Activated B cell treated with CpG ODN at 0.5 μM for 24 hours (primary cell): Measurements from ENCODE around the gene OOSP4B. TPM values are rescaled to one million over a fixed set of nuclear protein-coding genes. Genes with fewer than 3 reads are reported as not detected.
"Not testable (repeated sequence)": the region's sequence is repeated elsewhere in the genome, so short reads cannot be mapped to it uniquely, and the experiment has no call there.

Experiments used
- ATAC-seq: fragments of 200-7000 bp; cut with Tn5 transposase; one replicate; pipeline ENCODE4 v1.10.0; 2021; ENCODE audit warnings: low read depth, mild to moderate bottlenecking, moderate library complexity
- CTCF ChIA-PET: fragments of 350-600 bp; sonication (Branson Sonifier 250); formaldehyde crosslinking; loops from one replicate; lab custom pipeline; 2021; ENCODE audit warnings: antibody characterized with exemption; lab: Charles Lee
- POLR2A ChIA-PET: fragments of 350-600 bp; sonication (Branson Sonifier 250); formaldehyde crosslinking; loops from one replicate; lab custom pipeline; 2021; ENCODE audit warnings: antibody characterized with exemption; lab: Charles Lee
- DNase-seq: peaks from one replicate; pipeline ENCODE4 v3.0.0; 2022
- H3K27ac Mint-ChIP-seq: one replicate; pipeline ENCODE4 v1.8.0; 2020; ENCODE audit warnings: mixed read lengths
- H3K27me3 Mint-ChIP-seq: one replicate; pipeline ENCODE4 v1.8.0; 2021; ENCODE audit warnings: mixed read lengths
- H3K36me3 Mint-ChIP-seq: one replicate; pipeline ENCODE4 v1.8.0; 2021; ENCODE audit warnings: low read depth, mixed read lengths
- H3K4me1 Mint-ChIP-seq: one replicate; pipeline ENCODE4 v1.8.0; 2021; ENCODE audit warnings: mixed read lengths
- H3K4me3 Mint-ChIP-seq: one replicate; pipeline ENCODE4 v1.8.0; 2020; ENCODE audit warnings: mild to moderate bottlenecking, mixed read lengths
- H3K9me3 Mint-ChIP-seq: one replicate; pipeline ENCODE4 v1.8.0; 2020; ENCODE audit warnings: mixed read lengths
- intact Hi-C: fragments of 100-400 bp; cut with micrococcal nuclease; formaldehyde crosslinking; loops from one replicate; pipeline ENCODE4 v1.15.1; 2024
- total RNA-seq: library from RNA; stranded (reverse); gene quantifications from 2 replicates; pipeline ENCODE4 v1.2.3, GENCODE V29; 2022
- TF ChIP-seq, protein P1 (sequence below): fragments of 200-600 bp; IDR thresholded peaks from one replicate; pipeline ENCODE4 v1.8.0; 2022; ENCODE audit warnings: antibody characterized with exemption, mild to moderate bottlenecking

OOSP4B gene
- total RNA-seq, 1 donor from 2014 or later: not detected

DNA sequence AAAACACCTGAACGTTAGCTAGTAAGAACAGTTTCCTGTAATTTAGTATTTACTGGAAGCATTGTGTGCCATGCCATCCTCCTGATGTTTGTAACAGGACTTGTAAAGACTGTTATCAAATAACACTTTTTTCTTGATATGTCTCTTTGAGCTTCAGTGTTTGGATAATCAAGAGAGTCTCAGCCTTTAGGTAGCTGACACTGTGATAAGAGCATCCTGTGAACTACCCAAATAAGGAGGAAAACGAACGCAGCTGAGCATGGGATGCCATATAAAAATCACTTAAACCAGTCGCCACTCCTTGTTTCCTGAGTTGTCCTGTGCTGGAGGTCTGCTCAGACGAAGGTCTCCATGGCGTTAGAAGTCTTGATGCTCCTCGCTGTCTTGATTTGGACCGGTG, 23.1 kb downstream of the OOSP4B start, which contains the start of gene OOSP2:
Gene OOSP2 (plus strand): TSS at position 301 of the 400 bp plus-strand sequence. CDS start 51 bp downstream, at position 352.
- ChIA-PET CTCF (no interaction called here), POLR2A (no interaction called here)
- no peaks in the 10 kb centered on the region for H3K4me1 Mint-ChIP-seq
- TF ChIP-seq, protein P1, sequence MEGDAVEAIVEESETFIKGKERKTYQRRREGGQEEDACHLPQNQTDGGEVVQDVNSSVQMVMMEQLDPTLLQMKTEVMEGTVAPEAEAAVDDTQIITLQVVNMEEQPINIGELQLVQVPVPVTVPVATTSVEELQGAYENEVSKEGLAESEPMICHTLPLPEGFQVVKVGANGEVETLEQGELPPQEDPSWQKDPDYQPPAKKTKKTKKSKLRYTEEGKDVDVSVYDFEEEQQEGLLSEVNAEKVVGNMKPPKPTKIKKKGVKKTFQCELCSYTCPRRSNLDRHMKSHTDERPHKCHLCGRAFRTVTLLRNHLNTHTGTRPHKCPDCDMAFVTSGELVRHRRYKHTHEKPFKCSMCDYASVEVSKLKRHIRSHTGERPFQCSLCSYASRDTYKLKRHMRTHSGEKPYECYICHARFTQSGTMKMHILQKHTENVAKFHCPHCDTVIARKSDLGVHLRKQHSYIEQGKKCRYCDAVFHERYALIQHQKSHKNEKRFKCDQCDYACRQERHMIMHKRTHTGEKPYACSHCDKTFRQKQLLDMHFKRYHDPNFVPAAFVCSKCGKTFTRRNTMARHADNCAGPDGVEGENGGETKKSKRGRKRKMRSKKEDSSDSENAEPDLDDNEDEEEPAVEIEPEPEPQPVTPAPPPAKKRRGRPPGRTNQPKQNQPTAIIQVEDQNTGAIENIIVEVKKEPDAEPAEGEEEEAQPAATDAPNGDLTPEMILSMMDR: no peak
- no peak within 1 kb of the TSS for H3K4me3 Mint-ChIP-seq
- peaks cover 2% of the 10 kb centered on the region for H3K27me3 Mint-ChIP-seq
- intact Hi-C loops: no loop called here
- H3K9me3 Mint-ChIP-seq: no peaks in the 10 kb centered on the region
- DNase-seq (no peak), ATAC-seq (no peak)
- no peak within 1 kb of the TSS for H3K27ac Mint-ChIP-seq
- no peaks in the 10 kb centered on the region for H3K36me3 Mint-ChIP-seq

DNA sequence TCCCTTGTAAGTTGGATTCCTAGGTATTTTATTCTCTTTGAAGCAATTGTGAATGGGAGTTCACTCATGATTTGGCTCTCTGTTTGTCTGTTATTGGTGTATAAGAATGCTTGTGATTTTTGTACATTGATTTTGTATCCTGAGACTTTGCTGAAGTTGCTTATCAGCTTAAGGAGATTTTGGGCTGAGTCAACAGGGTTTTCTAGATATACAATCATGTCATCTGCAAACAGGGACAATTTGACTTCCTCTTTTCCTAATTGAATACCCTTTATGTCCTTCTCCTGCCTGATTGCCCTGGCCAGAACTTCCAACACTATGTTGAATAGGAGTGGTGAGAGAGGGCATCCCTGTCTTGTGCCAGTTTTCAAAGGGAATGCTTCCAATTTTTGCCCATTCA, 33.4 kb downstream of the OOSP4B start:
- ATAC-seq, H3K4me3 Mint-ChIP-seq, H3K9me3 Mint-ChIP-seq, intact Hi-C loops, CTCF ChIA-PET, H3K36me3 Mint-ChIP-seq, H3K27me3 Mint-ChIP-seq, H3K27ac Mint-ChIP-seq, H3K4me1 Mint-ChIP-seq, DNase-seq, POLR2A ChIA-PET: not testable (repeated sequence)

DNA sequence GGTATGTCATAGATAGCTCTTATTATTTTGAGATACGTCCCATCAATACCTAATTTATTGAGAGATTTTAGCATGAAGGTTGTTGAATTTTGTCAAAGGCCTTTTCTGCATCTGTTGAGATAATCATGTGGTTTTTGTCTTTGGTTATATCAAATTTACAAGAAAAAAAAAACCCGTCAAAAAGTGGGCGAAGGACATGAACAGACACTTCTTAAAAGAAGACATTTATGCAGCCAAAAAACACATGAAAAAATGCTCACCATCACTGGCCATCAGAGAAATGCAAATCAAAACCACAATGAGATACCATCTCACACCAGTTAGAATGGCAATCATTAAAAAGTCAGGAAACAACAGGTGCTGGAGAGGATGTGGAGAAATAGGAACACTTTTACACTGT, 33.9 kb downstream of the OOSP4B start:
- H3K27ac Mint-ChIP-seq, intact Hi-C loops, CTCF ChIA-PET, H3K9me3 Mint-ChIP-seq, H3K4me1 Mint-ChIP-seq, H3K36me3 Mint-ChIP-seq, H3K4me3 Mint-ChIP-seq, POLR2A ChIA-PET, ATAC-seq, H3K27me3 Mint-ChIP-seq, DNase-seq: not testable (repeated sequence)

DNA sequence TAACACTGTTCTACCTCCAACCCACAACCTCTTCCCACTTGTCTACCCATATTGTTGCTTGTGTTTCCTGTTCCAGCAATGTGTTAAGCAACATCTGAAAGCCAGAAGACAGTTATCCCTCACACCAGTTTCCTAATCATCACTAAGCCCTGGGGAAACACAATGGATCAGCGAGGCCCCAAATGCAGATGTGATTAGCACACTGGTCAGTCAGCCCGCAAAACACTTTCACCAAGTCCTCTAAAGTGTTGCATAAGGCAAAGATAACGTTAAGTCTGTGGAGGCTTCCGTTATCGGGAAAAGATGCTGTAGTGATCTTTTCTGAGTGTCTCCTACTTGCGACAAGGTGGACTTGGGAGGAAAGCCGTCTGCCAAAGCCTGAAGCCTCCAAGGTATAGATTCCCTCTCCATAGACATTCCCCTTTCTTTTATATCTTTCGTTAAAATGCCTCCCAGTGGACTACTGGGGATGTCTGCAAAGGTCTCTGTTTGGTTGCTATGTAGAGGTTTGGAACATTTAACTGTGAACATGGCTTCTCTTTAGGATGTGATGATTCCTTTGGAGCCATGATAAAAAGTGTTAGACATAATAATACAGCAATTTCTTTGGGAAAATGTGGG, 39.5 kb downstream of the OOSP4B start, which contains the start of gene MS4A3:
Gene MS4A3 (plus strand): TSS at position 317 of the 621 bp plus-strand sequence. CDS start 4,496 bp downstream, outside the sequence.
- TF ChIP-seq, protein P1: no peak
- Mint-ChIP-seq H3K36me3 (no peaks in the 10 kb centered on the region), H3K27ac (no peak within 1 kb of the TSS), H3K9me3 (peaks cover 4% of the 10 kb centered on the region), H3K27me3 (peaks cover 4% of the 10 kb centered on the region), H3K4me3 (no peak within 1 kb of the TSS), H3K4me1 (no peaks in the 10 kb centered on the region)
- no peak for ATAC-seq
- intact Hi-C loops: no loop called here
- ChIA-PET CTCF (no interaction called here), POLR2A (no interaction called here)
- no peak for DNase-seq

GRCh38 chr11:60059052-60059451, 42.1 kb downstream of the OOSP4B start:
- ChIA-PET POLR2A (interaction anchor here (0.6 kb wide), 1 partner anchor 46 kb away, joined by 7 read pairs; no protein-coding TSS in a partner anchor), CTCF (no interaction called here)
- no peak for DNase-seq
- Mint-ChIP-seq H3K27me3 (peaks cover 7% of the 10 kb centered on the region), H3K4me3 (no peak overlapping the region), H3K36me3 (no peaks in the 10 kb centered on the region), H3K9me3 (peaks cover 4% of the 10 kb centered on the region), H3K4me1 (no peaks in the 10 kb centered on the region), H3K27ac (no peak overlapping the region)
- no peak for ATAC-seq
- TF ChIP-seq, protein P1: no peak
- intact Hi-C loops: no loop called here

GRCh38 chr11:60059521-60060240, 42.7 kb downstream of the OOSP4B start:
- ATAC-seq (no peak), DNase-seq (no peak)
- no peaks in the 10 kb centered on the region for H3K4me1 Mint-ChIP-seq
- no peaks in the 10 kb centered on the region for H3K36me3 Mint-ChIP-seq
- no peak overlapping the region for H3K27ac Mint-ChIP-seq
- TF ChIP-seq, protein P1: no peak
- ChIA-PET POLR2A (no interaction called here), CTCF (no interaction called here)
- H3K4me3 Mint-ChIP-seq: no peak overlapping the region
- peaks cover 7% of the 10 kb centered on the region for H3K27me3 Mint-ChIP-seq
- peaks cover 4% of the 10 kb centered on the region for H3K9me3 Mint-ChIP-seq
- intact Hi-C loops: no loop called here
